H9 (cell line): Measurements from ENCODE around the gene HIP1. TPM values are rescaled to one million over a fixed set of nuclear protein-coding genes. Genes with fewer than 3 reads are reported as not detected.

Experiments
- DNase-seq: peaks from one replicate; pipeline ENCODE4 v3.0.0-alpha.2; 2017
- H2AFZ ChIP-seq: one replicate; pipeline ENCODE4 v1.6.1; 2013; ENCODE audit warnings: mild to moderate bottlenecking, low read length, control low read depth, moderate library complexity
- H2AK5ac ChIP-seq: 2 replicates; pipeline ENCODE4 v1.6.1; 2013; ENCODE audit warnings: low read length, control low read depth, mixed read lengths; ENCODE audit not compliant: insufficient read length
- H2BK120ac ChIP-seq: one replicate; pipeline ENCODE4 v1.6.1; 2013; ENCODE audit warnings: low read depth, mild to moderate bottlenecking, low read length, control low read depth, inconsistent platforms; ENCODE audit not compliant: poor library complexity, severe bottlenecking
- H2BK12ac ChIP-seq: 2 replicates; pipeline ENCODE4 v1.6.1; 2013; ENCODE audit warnings: low read length, control low read depth, mixed read lengths, low read depth; ENCODE audit not compliant: insufficient read length
- H2BK15ac ChIP-seq: 2 replicates; pipeline ENCODE4 v1.6.1; 2013; ENCODE audit warnings: low read depth, low read length, control low read depth
- H2BK20ac ChIP-seq: one replicate; pipeline ENCODE4 v1.6.1; 2013; ENCODE audit warnings: low read depth, mild to moderate bottlenecking, low read length, control low read depth, inconsistent platforms; ENCODE audit not compliant: poor library complexity, severe bottlenecking
- H2BK5ac ChIP-seq: 2 replicates; pipeline ENCODE4 v1.6.1; 2013; ENCODE audit warnings: low read length, control low read depth, mixed read lengths; ENCODE audit not compliant: insufficient read length
- H3K14ac ChIP-seq: 2 replicates; pipeline ENCODE4 v1.6.1; 2013; ENCODE audit warnings: low read length, control low read depth; ENCODE audit not compliant: insufficient read depth
- H3K18ac ChIP-seq: 2 replicates; pipeline ENCODE4 v1.6.1; 2013; ENCODE audit warnings: low read depth, mild to moderate bottlenecking, mixed read lengths, low read length, control low read depth; ENCODE audit not compliant: insufficient read length
- H3K23ac ChIP-seq: 2 replicates; pipeline ENCODE4 v1.6.1; 2013; ENCODE audit warnings: low read length, control low read depth, mixed read lengths, low read depth; ENCODE audit not compliant: insufficient read length
- H3K23me2 ChIP-seq: 2 replicates; pipeline ENCODE4 v1.6.1; 2013; ENCODE audit warnings: low read depth, mild to moderate bottlenecking, mixed read lengths, low read length, control low read depth; ENCODE audit not compliant: insufficient read length, poor library complexity, severe bottlenecking
- H3K27ac ChIP-seq: 2 replicates; pipeline ENCODE4 v1.5.1; 2013; ENCODE audit warnings: low read length, control low read depth, mixed read lengths, low read depth; ENCODE audit not compliant: insufficient read length
- H3K27me3 ChIP-seq: 2 replicates; pipeline ENCODE4 v1.6.1; 2013; ENCODE audit warnings: low read length, control low read depth, inconsistent platforms; ENCODE audit not compliant: insufficient read depth
- H3K4ac ChIP-seq: 2 replicates; pipeline ENCODE4 v1.6.1; 2013; ENCODE audit warnings: low read depth, mild to moderate bottlenecking, control low read depth, inconsistent platforms, low read length, moderate library complexity
- H3K4me1 ChIP-seq: 2 replicates; pipeline ENCODE4 v1.6.1; 2013; ENCODE audit warnings: low read length, control low read depth, inconsistent platforms; ENCODE audit not compliant: insufficient read depth
- H3K4me2 ChIP-seq: 2 replicates; pipeline ENCODE4 v1.6.1; 2013; ENCODE audit warnings: low read length, control low read depth, mixed read lengths; ENCODE audit not compliant: insufficient read length, insufficient read depth
- H3K56ac ChIP-seq: 2 replicates; pipeline ENCODE4 v1.6.1; 2013; ENCODE audit warnings: low read depth, mild to moderate bottlenecking, mixed read lengths, low read length, control low read depth; ENCODE audit not compliant: insufficient read length
- H3K79me1 ChIP-seq: 2 replicates; pipeline ENCODE4 v1.6.1; 2013; ENCODE audit warnings: low read depth, mild to moderate bottlenecking, moderate library complexity, low read length, control low read depth, inconsistent platforms; ENCODE audit not compliant: insufficient read depth, poor library complexity, severe bottlenecking
- H3K79me2 ChIP-seq: 2 replicates; pipeline ENCODE4 v1.6.1; 2013; ENCODE audit warnings: low read length, control low read depth, inconsistent platforms; ENCODE audit not compliant: insufficient read depth
- H3K9ac ChIP-seq: 2 replicates; pipeline ENCODE4 v1.6.1; 2013; ENCODE audit warnings: low read length, control low read depth, mixed read lengths; ENCODE audit not compliant: insufficient read length; ENCODE audit errors: extremely low read depth
- H3K9me3 ChIP-seq: one replicate; pipeline ENCODE4 v1.6.1; 2013; ENCODE audit warnings: low read depth, low read length, inconsistent platforms; ENCODE audit not compliant: control insufficient read depth
- H3T11ph ChIP-seq: one replicate; pipeline ENCODE4 v1.6.1; 2013; ENCODE audit warnings: mild to moderate bottlenecking, low read length, control low read depth, inconsistent platforms
- H4K20me1 ChIP-seq: one replicate; pipeline ENCODE4 v1.6.1; 2013; ENCODE audit not compliant: control insufficient read depth, insufficient read length, insufficient read depth
- H4K5ac ChIP-seq: 2 replicates; pipeline ENCODE4 v1.6.1; 2013; ENCODE audit warnings: low read depth, mild to moderate bottlenecking, mixed read lengths, low read length, control low read depth; ENCODE audit not compliant: insufficient read length
- H4K8ac ChIP-seq: replicated peaks from 2 replicates; pipeline ENCODE4 v1.6.1; 2013; ENCODE audit warnings: low read length, control low read depth, mixed read lengths, low read depth; ENCODE audit not compliant: insufficient read length
- H4K91ac ChIP-seq: 2 replicates; pipeline ENCODE4 v1.6.1; 2013; ENCODE audit warnings: low read depth, mild to moderate bottlenecking, moderate library complexity, mixed read lengths, low read length, control low read depth; ENCODE audit not compliant: insufficient read length
- H3K27ac Mint-ChIP-seq, 3 experiments: 2 replicates in 2 of 3; 3 replicates in 1 of 3; pipeline ENCODE4 v1.8.0; 2020 to 2021; ENCODE audit warnings: mixed read lengths in 3 of 3, mild to moderate bottlenecking in 1 of 3, moderate library complexity in 1 of 3
- H3K27me3 Mint-ChIP-seq: 2 replicates; pipeline ENCODE4 v1.8.0; 2021; ENCODE audit warnings: low read depth, mild to moderate bottlenecking, moderate library complexity, mixed read lengths
- H3K36me3 Mint-ChIP-seq, 3 experiments: 2 replicates in 2 of 3; 3 replicates in 1 of 3; pipeline ENCODE4 v1.8.0; 2020 to 2021; ENCODE audit warnings: low read depth in 3 of 3, mixed read lengths in 3 of 3; ENCODE audit not compliant: insufficient read depth in 1 of 3
- H3K4me1 Mint-ChIP-seq, 2 experiments: 2 replicates each; pipeline ENCODE4 v1.8.0; 2020; ENCODE audit warnings: mixed read lengths in 2 of 2
- H3K4me3 Mint-ChIP-seq, 2 experiments: 2 replicates in 1 of 2; 3 replicates in 1 of 2; pipeline ENCODE4 v1.8.0; 2020 to 2021; ENCODE audit warnings: mild to moderate bottlenecking in 2 of 2, mixed read lengths in 2 of 2, moderate library complexity in 1 of 2
- H3K9me3 Mint-ChIP-seq, 2 experiments: 2 replicates in 1 of 2; 3 replicates in 1 of 2; pipeline ENCODE4 v1.8.0; 2020; ENCODE audit warnings: mild to moderate bottlenecking in 2 of 2, mixed read lengths in 2 of 2, moderate library complexity in 1 of 2
- CTCF ChIP-seq: fragments of 200-600 bp; sonication (generic); conservative IDR thresholded peaks from 3 replicates; pipeline ENCODE4 v1.8.0; 2021; ENCODE audit warnings: antibody characterized with exemption, mild to moderate bottlenecking
- WGBS: extraction: QIAGEN DNeasy Blood & Tissue Kit; methylation state at CpG from one replicate; pipeline ENCODE4 v1.1.7; 2013; ENCODE audit warnings: missing lambda C conversion rate, low lambda C conversion rate, mixed read lengths; ENCODE audit not compliant: insufficient read length; ENCODE audit errors: extremely low coverage; 5-methylcytosine and 5-hydroxymethylcytosine counted together
- total RNA-seq: library from RNA; stranded (reverse); gene quantifications from 2 replicates; pipeline ENCODE4 v1.2.1, GENCODE V29; 2021

Gene HIP1
- total RNA-seq, 1 experiment from 2014 or later = 87.5 TPM

GRCh38 chr7:75737856-75738603, 711 bp downstream of the HIP1 start:
- Histone ChIP-seq H2BK15ac (no peak overlapping the region), H3K9ac (peak overlapping the region; percentile 24), H2AFZ (no peak overlapping the region), H4K8ac (no peak overlapping the region), H3T11ph (no peak overlapping the region), H3K56ac (no peak overlapping the region), H3K23ac (no peak overlapping the region), H4K5ac (no peak overlapping the region), H3K79me2 (no peaks in the 10 kb centered on the region), H3K27ac (no peak overlapping the region), H3K23me2 (peaks cover 11% of the 10 kb centered on the region), H2BK120ac (no peak overlapping the region), H4K20me1 (no peaks in the 10 kb centered on the region), H3K9me3 (no peaks in the 10 kb centered on the region), H2BK20ac (no peak overlapping the region), H4K91ac (no peak overlapping the region), H3K4ac (no peak overlapping the region), H3K14ac (no peak overlapping the region; the same call in 1 of the 2 replicates), H2BK12ac (no peak overlapping the region), H2AK5ac (no peak overlapping the region), H2BK5ac (no peak overlapping the region), H3K27me3 (no peaks in the 10 kb centered on the region; the same call in 1 of the 2 replicates), H3K4me2 (peak overlapping the region; percentile 57), H3K4me1 (peaks cover 9% of the 10 kb centered on the region), H3K79me1 (no peaks in the 10 kb centered on the region), H3K18ac (no peak overlapping the region)
- Mint-ChIP-seq H3K36me3 (peaks cover 0 to 3% (median 0%) of the 10 kb centered on the region in 3 experiments; a peak in 1 of 7 replicates), H3K4me1 (peaks cover 26 to 39% of the 10 kb centered on the region in 2 experiments), H3K27ac (peak overlapping the region in 1 of 3 experiments; percentile 98; a peak in 1 of 7 replicates), H3K9me3 (no peaks in the 10 kb centered on the region; a peak in 1 of 5 replicates), H3K4me3 (peak overlapping the region; percentile 87 to 96), H3K27me3 (peaks cover 17% of the 10 kb centered on the region)
- no peak for TF ChIP-seq CTCF
- peak; percentile 45 for DNase-seq
- no CpG with 5 or more reads among the region's 18 CpGs for WGBS
